GM21360 (cell line): ENCODE data around the gene ZNF462.

Experiments
- ATAC-seq: cut with Tn5 transposase; IDR thresholded peaks from one replicate; pipeline ENCODE4 v1.9.1; 2021; ENCODE audit warnings: mild to moderate bottlenecking, moderate library complexity; ENCODE audit not compliant: unreplicated experiment

The ZNF462 gene

GRCh38 chr9:106922026-106922425 is 59.1 kb downstream of the ZNF462 start:
- no peak for ATAC-seq

- no peak for ATAC-seq
These were observed 62.4 kb downstream of the ZNF462 start for GRCh38 chr9:106925392-106925791.

GRCh38 chr9:106927916-106928315 is 65.0 kb downstream of the ZNF462 start:
- no peak for ATAC-seq

- ATAC-seq: no peak
These were observed 65.4 kb downstream of the ZNF462 start for GRCh38 chr9:106928350-106928749.

- ATAC-seq: no peak
These were observed 66.7 kb downstream of the ZNF462 start for GRCh38 chr9:106929471-106930177.

- ATAC-seq: no peak
These were observed 67.5 kb downstream of the ZNF462 start for GRCh38 chr9:106930477-106930876.

GRCh38 chr9:106931466-106931865 is 68.5 kb downstream of the ZNF462 start:
- ATAC-seq: no peak

GRCh38 chr9:106932178-106932577 is 69.2 kb downstream of the ZNF462 start:
- no peak for ATAC-seq

- ATAC-seq: no peak
These were observed 69.7 kb downstream of the ZNF462 start for GRCh38 chr9:106932675-106933074.

GRCh38 chr9:106933470-106933869 is 70.5 kb downstream of the ZNF462 start:
- no peak for ATAC-seq

- no peak for ATAC-seq
These were observed 71.7 kb downstream of the ZNF462 start for GRCh38 chr9:106934442-106935238.

GRCh38 chr9:106936680-106937079 is 73.7 kb downstream of the ZNF462 start:
- ATAC-seq: no peak

GRCh38 chr9:106941916-106942315 is 79.0 kb downstream of the ZNF462 start:
- ATAC-seq: no peak

GRCh38 chr9:106945727-106946660 is 83.0 kb downstream of the ZNF462 start:
- no peak for ATAC-seq

GRCh38 chr9:106947106-106947900 is 84.3 kb downstream of the ZNF462 start:
- no peak for ATAC-seq

GRCh38 chr9:106953174-106953573 is 90.2 kb downstream of the ZNF462 start:
- ATAC-seq: no peak

GRCh38 chr9:106954558-106954957 is 91.6 kb downstream of the ZNF462 start:
- no peak for ATAC-seq

GRCh38 chr9:106954974-106955850 is 92.2 kb downstream of the ZNF462 start:
- no peak for ATAC-seq

GRCh38 chr9:106956971-106957370 is 94.0 kb downstream of the ZNF462 start:
- ATAC-seq: no peak
